GM19099 (cell line): ENCODE measurements around the gene SEMA3G.

Experiments used
- POLR2A ChIP-seq: IDR thresholded peaks from 3 replicates; pipeline ENCODE4 v1.6.1; 2011; ENCODE audit warnings: low read depth; ENCODE audit not compliant: insufficient read length; ENCODE audit errors: extremely low read depth

The SEMA3G gene

GRCh38 chr3:52444860-52445793 is at the start of gene SEMA3G:
SEMA3G (minus strand) TSS chr3:52445103; CDS start chr3:52445027, 76 bp downstream.
- no peak for TF ChIP-seq POLR2A

DNA sequence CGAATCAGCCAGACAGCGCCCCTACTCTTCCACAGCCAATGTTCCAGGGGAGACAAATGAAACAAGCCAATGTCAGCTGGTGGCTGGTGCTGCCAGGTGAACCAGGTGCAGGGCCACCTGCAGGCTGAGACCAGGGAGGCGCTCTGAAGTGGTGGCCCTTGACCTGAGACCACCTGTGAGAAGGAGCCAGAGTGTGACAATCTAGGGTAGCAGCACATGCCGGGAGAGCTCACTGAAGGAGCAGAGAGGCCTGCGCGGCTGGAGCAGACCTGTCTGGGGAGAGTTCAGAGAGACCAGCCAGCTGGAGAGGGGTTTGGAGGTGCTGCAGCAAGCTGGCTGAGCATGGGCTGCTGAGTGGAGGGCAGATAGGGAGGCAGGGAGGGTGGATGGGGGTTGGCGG is 49.5 kb upstream of the SEMA3G start:
- TF ChIP-seq POLR2A, result no peak

DNA sequence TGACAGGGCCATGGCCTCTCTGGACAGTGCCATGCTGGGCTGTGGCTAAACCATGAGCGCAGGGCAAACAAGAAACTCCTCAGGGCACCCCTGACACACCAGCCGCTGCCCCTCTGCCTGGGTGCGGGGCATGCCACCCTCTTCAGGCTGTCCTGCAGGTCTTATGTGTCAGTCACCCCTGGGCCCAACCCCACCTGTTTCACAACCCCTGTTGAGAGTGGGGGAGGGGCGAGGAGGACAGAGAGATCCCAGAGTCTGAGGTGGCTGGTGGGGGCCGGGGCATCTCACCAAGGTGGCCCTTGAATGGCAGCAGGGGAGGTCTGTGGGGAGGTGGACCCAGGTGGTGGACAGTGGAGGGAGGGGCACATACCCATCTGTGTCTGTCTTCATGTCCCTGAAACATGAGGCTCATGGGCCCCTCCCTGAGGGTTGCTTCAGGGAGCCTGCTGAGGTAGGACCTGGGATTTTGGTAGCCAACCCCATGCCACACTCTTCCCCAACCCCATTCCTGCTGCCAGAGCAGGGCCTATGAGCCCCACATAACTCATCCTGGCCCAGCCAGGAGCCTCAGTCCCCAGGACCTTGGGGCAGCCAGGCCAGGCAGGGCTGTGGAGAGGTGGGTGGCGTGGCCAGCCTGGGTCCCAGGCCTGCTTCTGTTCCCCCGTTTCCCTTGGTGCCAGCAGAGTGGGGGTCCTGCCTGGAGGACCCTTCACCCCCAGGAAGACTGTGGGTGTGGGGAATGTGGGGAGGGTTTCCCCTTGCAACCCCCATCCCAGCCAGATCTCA is 48.5 kb upstream of the SEMA3G start:
- no peak for TF ChIP-seq POLR2A

DNA sequence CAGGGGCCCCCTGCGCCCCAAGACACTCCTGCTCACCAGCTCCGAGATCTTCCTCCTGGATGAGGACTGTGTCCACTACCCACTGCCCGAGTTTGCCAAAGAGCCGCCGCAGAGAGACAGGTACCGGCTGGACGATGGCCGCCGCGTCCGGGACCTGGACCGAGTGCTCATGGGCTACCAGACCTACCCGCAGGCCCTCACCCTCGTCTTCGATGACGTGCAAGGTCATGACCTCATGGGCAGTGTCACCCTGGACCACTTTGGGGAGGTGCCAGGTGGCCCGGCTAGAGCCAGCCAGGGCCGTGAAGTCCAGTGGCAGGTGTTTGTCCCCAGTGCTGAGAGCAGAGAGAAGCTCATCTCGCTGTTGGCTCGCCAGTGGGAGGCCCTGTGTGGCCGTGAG is 47.2 kb upstream of the SEMA3G start:
- TF ChIP-seq POLR2A, result no peak

- TF ChIP-seq POLR2A, result no peak
These were observed 46.1 kb upstream of the SEMA3G start for GRCh38 chr3:52490939-52491526.

DNA sequence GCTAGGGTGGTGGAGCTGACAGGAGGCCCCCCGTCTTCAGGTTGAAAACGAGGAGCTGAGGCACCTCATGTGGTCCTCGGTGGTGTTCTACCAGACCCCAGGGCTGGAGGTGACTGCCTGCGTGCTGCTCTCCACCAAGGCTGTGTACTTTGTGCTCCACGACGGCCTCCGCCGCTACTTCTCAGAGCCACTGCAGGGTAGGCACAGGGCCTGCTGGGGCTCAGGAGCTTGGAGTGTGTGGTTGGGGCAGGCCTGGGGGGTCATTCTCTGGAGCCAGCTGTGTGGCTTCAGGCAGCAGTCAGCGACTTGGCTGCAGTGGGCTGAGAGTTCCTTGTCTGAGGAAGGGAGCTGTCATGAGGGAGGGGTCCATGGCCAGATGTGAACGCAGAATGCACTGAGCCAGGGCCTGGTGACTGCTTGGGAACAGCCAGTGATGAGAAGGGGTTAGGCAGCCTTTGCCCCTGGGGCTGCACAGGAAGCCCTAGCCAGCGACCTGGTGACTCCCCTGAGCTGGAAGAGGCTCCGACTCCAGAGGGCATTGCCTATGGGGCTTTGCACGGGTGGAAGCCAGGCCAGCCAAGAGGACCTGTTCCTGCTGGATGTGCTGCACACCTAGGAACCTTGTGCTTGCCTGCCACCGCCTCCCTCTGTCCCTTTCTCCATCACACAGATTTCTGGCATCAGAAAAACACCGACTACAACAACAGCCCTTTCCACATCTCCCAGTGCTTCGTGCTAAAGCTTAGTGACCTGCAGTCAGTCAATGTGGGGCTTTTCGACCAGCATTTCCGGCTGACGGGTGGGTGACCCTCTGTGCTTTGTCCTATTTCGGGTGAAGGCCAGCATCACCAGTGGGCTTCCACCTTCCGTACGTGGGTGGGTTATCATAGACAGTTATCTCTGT is 45.4 kb upstream of the SEMA3G start:
- no peak for TF ChIP-seq POLR2A

DNA sequence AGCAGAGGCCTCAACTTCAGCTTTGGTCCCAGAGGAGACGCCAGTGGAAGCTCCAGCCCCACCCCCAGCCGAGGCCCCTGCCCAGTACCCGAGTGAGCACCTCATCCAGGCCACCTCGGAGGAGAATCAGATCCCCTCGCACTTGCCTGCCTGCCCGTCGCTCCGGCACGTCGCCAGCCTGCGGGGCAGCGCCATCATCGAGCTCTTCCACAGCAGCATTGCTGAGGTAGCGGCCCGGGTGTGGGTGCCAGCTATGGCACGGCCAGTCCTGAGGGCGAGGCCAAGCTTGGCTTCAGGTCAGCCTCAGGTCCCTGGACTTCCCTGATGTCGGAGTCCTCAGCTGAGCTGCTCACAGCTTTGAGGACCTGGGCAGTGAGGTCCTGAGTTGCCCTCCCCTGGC is 44.5 kb upstream of the SEMA3G start:
- TF ChIP-seq POLR2A, result no peak

DNA sequence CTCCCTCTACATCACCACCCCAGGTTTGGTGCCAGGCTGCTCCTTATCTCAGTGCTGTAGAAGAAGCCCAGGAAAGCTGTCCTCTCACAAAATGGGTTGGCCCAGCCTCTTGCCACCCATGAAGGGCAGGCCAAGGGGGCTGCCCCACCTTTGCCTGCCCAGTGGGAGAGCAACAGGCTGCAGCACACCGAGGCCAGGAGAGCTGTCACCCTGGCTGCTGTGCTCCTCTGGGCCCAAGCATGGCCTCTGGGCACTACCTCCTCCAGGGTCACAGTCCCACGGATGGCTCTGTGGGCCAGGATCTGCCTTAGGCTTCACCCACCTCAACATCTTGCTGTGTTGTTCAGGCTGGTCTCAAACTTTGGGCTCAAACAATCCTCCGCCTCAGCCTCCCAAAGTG is 43.8 kb upstream of the SEMA3G start:
- no peak for TF ChIP-seq POLR2A

DNA sequence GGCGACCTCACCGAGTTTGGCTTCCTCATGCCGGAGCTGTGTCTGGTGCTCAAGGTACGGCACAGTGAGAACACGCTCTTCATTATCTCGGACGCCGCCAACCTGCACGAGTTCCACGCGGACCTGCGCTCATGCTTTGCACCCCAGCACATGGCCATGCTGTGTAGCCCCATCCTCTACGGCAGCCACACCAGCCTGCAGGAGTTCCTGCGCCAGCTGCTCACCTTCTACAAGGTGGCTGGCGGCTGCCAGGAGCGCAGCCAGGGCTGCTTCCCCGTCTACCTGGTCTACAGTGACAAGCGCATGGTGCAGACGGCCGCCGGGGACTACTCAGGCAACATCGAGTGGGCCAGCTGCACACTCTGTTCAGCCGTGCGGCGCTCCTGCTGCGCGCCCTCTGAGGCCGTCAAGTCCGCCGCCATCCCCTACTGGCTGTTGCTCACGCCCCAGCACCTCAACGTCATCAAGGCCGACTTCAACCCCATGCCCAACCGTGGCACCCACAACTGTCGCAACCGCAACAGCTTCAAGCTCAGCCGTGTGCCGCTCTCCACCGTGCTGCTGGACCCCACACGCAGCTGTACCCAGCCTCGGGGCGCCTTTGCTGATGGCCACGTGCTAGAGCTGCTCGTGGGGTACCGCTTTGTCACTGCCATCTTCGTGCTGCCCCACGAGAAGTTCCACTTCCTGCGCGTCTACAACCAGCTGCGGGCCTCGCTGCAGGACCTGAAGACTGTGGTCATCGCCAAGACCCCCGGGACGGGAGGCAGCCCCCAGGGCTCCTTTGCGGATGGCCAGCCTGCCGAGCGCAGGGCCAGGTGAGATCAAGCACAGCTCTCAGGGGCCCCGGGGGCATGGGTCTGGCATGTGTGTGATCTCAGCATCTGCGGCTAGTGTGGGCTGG is 43.1 kb upstream of the SEMA3G start:
- TF ChIP-seq POLR2A, result no peak

DNA sequence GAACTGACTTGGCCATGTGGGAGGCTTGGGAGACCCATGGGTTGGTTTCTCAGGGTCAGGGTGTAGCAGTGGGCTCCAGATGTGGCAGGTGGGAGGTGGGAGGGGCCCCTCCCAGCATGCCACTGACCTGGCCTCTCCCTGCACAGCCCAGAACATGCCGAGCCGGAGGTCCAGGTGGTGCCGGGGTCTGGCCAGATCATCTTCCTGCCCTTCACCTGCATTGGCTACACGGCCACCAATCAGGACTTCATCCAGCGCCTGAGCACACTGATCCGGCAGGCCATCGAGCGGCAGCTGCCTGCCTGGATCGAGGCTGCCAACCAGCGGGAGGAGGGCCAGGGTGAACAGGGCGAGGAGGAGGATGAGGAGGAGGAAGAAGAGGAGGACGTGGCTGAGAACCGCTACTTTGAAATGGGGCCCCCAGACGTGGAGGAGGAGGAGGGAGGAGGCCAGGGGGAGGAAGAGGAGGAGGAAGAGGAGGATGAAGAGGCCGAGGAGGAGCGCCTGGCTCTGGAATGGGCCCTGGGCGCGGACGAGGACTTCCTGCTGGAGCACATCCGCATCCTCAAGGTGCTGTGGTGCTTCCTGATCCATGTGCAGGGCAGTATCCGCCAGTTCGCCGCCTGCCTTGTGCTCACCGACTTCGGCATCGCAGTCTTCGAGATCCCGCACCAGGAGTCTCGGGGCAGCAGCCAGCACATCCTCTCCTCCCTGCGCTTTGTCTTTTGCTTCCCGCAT is 42.3 kb upstream of the SEMA3G start:
- no peak for TF ChIP-seq POLR2A

GRCh38 chr3:52484680-52485461 is 40.0 kb upstream of the SEMA3G start:
- TF ChIP-seq POLR2A, result no peak
